Pancreas (tissue), 10 donors: ENCODE measurements around the gene PRKAR2B. TPM values are rescaled to one million over a fixed set of nuclear protein-coding genes. Genes with fewer than 3 reads are reported as not detected.

Source experiments
- ATAC-seq, 4 donors: fragments of 200-7000 bp; cut with Tn5 transposase; one replicate each; pipeline versions ENCODE4 v1.8.0 to v1.9.1; 2020; ENCODE audit warnings: mild to moderate bottlenecking in 4 of 4, moderate library complexity in 4 of 4
- DNase-seq, 6 donors: peaks; one replicate each; pipeline ENCODE4 v3.0.0-alpha.2; 2020
- FAIRE-seq: peaks from 2 replicates; lab custom pipeline; 2012; peaks lifted over from hg19 to GRCh38; lab: Jason Lieb, UNC
- H3K27ac ChIP-seq, 4 donors: fragments of 200-600 bp; sonication (generic); 1 replicate in 3 of 4; 2 replicates in 1 of 4; pipeline versions ENCODE4 v1.5.0 to v1.8.0; 2020
- H3K27me3 ChIP-seq, 4 donors: fragments of 200-600 bp; one replicate each; pipeline ENCODE4 v1.8.0; 2021
- H3K36me3 ChIP-seq, 3 donors: fragments of 200-600 bp; sonication (generic) in 1 of 3; one replicate each; pipeline versions ENCODE4 v1.5.0 to v1.8.0; 2020 to 2021
- H3K4me1 ChIP-seq, 3 donors: fragments of 200-600 bp; one replicate each; pipeline ENCODE4 v1.8.0; 2021
- H3K4me3 ChIP-seq, 4 donors: fragments of 200-600 bp; sonication (generic) in 2 of 4; one replicate each; pipeline versions ENCODE4 v1.5.0 to v1.8.0; 2020 to 2021
- H3K9me3 ChIP-seq, 4 donors: fragments of 200-600 bp; one replicate each; pipeline ENCODE4 v1.8.0; 2021
- CTCF ChIP-seq, 4 donors: fragments of 200-600 bp; sonication (generic) in 3 of 4; IDR thresholded peaks; one replicate each; pipeline versions ENCODE4 v1.5.0 to v1.8.0; 2021; ENCODE audit warnings: antibody characterized with exemption in 4 of 4
- WGBS, 2 donors: extraction: QIAGEN DNeasy Blood & Tissue Kit; methylation state at CpG; one replicate each; pipeline ENCODE4 v1.1.7; 2013; 5-methylcytosine and 5-hydroxymethylcytosine counted together
- intact Hi-C, 3 donors: fragments of 100-400 bp; cut with DNase I; formaldehyde crosslinking; loops; one replicate each; pipeline versions ENCODE4 v1.11.1 to v1.14.2; 2022
- polyA plus RNA-seq, 2 donors: library from polyadenylated mRNA; stranded (reverse); fragments of 200-250 nt; gene quantifications; one replicate each; pipeline ENCODE4 v1.2.3, GENCODE V29; 2013
- total RNA-seq, 6 donors: library from RNA; stranded (reverse); fragmentation: NEBNext Ultra II Directional in 4 of 6; extraction: Animal tissue kit (Norgen Biotek cat#: 25700) in 4 of 6; gene quantifications; one replicate each; pipeline versions ENCODE4 v1.2.1 to v1.2.4, GENCODE V29; 2021 to 2023
- donor health status: healthy with polysubstance abuse.
- donor health status: DM: no; HTN: no; CAD: no; lungs with moderate emphysema.
- donor health status: DM: no; HTN: no; CAD: no.
- donor health status: control.
- donor health status: control.
- donor health status: Bipolar disorder and iron deficiency.
- donor health status: DM: yes; HTN: yes; CAD: no.
- donor health status: DM: no; HTN: no; CAD: no.
- donor health status: DM: no; HTN: no; CAD: no.
- donor health status: DM: yes; HTN: yes; CAD: no.

Gene PRKAR2B
- total and polyA plus RNA-seq, 8 donors, result 5.8 to 9.9 (median 7.6) TPM

GRCh38 chr7:107113866-107114265, 69.4 kb downstream of the PRKAR2B start:
- WGBS, 2 donors, result 43 to 45% methylated on average over 5 of the region's 5 CpGs
- TF ChIP-seq CTCF (IDR thresholded peaks at IDR 0.05), result no peak
- H3K4me3 ChIP-seq, result no peak overlapping the region
- no peak for FAIRE-seq
- H3K9me3 ChIP-seq, result no peaks in the 10 kb centered on the region
- no peaks in the 10 kb centered on the region for H3K36me3 ChIP-seq
- H3K27ac ChIP-seq, result no peak overlapping the region
- no peaks in the 10 kb centered on the region for H3K27me3 ChIP-seq
- DNase-seq, result no peak
- no peaks in the 10 kb centered on the region for H3K4me1 ChIP-seq
- ATAC-seq, result no peak
- intact Hi-C loops, result no loop called here

- H3K4me3 ChIP-seq, result no peak overlapping the region
- 67 to 69% methylated on average over 3 of the region's 3 CpGs for WGBS, 2 donors
- DNase-seq (no peak), FAIRE-seq (no peak), ATAC-seq (no peak)
- H3K36me3 ChIP-seq, result no peaks in the 10 kb centered on the region
- TF ChIP-seq CTCF (IDR thresholded peaks at IDR 0.05), result no peak
- H3K27me3 ChIP-seq, result no peaks in the 10 kb centered on the region
- H3K27ac ChIP-seq, result no peak overlapping the region
- intact Hi-C loops, result no loop called here
- H3K9me3 ChIP-seq, result no peaks in the 10 kb centered on the region
- H3K4me1 ChIP-seq, result no peaks in the 10 kb centered on the region
Observed at GRCh38 chr7:107115114-107115513, 70.6 kb downstream of the PRKAR2B start.

- 84 to 86% methylated on average over 7 of the region's 7 CpGs for WGBS, 2 donors
- H3K4me3 ChIP-seq, result no peak overlapping the region
- DNase-seq (no peak), FAIRE-seq (no peak), ATAC-seq (no peak)
- H3K36me3 ChIP-seq, result no peaks in the 10 kb centered on the region
- no peak overlapping the region for H3K27ac ChIP-seq
- intact Hi-C loops, result no loop called here
- no peaks in the 10 kb centered on the region for H3K9me3 ChIP-seq
- TF ChIP-seq CTCF (IDR thresholded peaks at IDR 0.05), result no peak
- no peaks in the 10 kb centered on the region for H3K4me1 ChIP-seq
- H3K27me3 ChIP-seq, result no peaks in the 10 kb centered on the region
Observed at GRCh38 chr7:107115762-107116540, 71.4 kb downstream of the PRKAR2B start.

- no peaks in the 10 kb centered on the region for H3K27me3 ChIP-seq
- no peak for FAIRE-seq
- no peak for DNase-seq
- H3K9me3 ChIP-seq, result no peaks in the 10 kb centered on the region
- no peak for TF ChIP-seq CTCF (IDR thresholded peaks at IDR 0.05)
- ATAC-seq, result peak in 3 of 4 donors; percentile 27 to 35 (median 34)
- intact Hi-C loops, result no loop called here
- H3K4me3 ChIP-seq, result no peak overlapping the region
- no peak overlapping the region for H3K27ac ChIP-seq
- WGBS, 2 donors, result 45 to 46% methylated on average over 5 of the region's 5 CpGs
- no peaks in the 10 kb centered on the region for H3K4me1 ChIP-seq
- no peaks in the 10 kb centered on the region for H3K36me3 ChIP-seq
Observed at GRCh38 chr7:107118109-107118900, 73.8 kb downstream of the PRKAR2B start.
